GM18502 (cell line): ENCODE data around the gene SLC6A20.
"Not testable (repeated sequence)": the region's sequence is repeated elsewhere in the genome, so short reads cannot be mapped to it uniquely, and the experiment has no call there.

Experiments
- ATAC-seq: cut with Tn5 transposase; IDR thresholded peaks from one replicate; pipeline ENCODE4 v1.9.1; 2021; ENCODE audit warnings: mild to moderate bottlenecking; ENCODE audit not compliant: unreplicated experiment, poor library complexity

SLC6A20 gene

DNA sequence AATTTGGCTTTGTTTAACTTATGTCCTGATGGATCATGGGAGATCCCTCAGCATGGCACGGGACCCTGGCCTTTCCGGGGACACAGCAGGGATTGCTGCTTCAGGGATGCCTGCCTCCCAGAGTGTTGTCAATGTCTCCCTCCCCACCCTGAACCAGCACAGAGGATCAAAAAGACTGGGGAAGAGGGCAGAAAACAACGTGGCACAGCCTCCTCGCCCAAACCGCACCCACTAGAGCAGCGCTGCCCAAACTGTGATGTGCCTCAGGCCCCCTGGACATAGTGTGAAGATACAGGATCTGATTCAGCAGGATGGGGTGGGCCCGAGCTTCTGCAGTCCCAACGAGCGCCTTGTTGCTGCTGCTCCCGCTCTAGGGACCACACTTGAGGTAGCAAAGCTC lies 34.5 kb downstream of the SLC6A20 start:
- no peak for ATAC-seq

DNA sequence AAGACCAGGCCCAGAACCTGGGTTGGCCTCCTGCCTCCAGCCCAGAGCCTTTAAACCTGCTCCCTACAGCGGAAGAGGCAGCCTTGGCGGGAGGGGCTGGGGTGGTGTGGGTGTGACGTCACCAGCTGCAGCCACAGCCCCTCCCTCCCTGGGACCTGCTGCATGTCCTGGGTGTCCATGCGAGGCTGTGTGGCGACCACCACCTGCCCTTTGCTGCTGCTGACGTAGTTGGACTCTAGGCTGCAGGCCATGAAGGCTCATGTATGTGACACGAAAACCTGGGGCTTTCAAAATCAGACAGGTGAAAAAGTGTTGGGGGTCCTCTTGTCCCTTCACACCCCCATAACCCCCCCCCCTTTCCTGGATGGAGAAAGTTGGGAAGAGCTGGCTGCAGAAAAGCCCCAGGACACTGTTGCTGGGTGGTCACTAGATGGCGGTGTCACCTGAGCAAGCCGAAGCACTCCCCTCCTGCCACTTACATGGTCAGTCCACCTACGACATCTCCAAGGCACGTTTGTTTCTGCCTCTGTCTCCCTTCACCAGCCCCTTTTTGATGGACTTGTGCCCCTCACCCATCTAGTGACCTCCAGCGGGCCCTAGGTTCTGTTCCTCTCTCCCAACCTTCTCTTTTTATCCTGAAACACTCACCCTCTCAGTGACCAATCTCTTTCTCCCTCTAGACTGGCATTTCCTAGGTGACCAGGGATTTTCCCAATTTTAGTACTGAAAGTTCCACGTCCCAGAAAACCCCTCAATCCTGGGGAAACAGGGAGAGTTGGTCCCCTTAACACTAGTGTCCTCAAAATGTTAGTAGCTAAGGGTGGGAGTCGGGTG lies 35.2 kb downstream of the SLC6A20 start:
- ATAC-seq: no peak

DNA sequence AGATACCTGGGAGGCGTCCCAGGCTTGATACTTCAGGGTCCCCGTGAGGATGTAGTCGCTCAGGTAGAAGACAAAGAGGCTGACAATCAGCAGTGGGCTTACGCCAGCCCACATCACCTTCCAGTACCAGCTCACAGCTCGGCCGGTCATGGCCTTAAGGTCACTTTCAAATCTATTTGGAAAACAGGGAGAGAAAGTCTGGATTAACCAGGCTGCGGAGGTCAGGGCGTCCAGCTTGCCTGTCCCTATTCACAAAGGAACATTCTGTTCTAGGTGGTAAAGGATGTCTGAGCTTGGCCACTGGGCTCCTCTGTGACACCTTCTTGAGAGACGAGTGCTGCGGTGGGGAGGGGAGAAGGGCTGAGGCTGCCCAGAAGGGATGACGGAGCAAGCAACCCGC lies 36.5 kb downstream of the SLC6A20 start:
- ATAC-seq: no peak

- no peak for ATAC-seq
These were observed 37.5 kb downstream of the SLC6A20 start for GRCh38 chr3:45758871-45759270.

GRCh38 chr3:45757141-45757540 lies 39.2 kb downstream of the SLC6A20 start:
- ATAC-seq: not testable (repeated sequence)

DNA sequence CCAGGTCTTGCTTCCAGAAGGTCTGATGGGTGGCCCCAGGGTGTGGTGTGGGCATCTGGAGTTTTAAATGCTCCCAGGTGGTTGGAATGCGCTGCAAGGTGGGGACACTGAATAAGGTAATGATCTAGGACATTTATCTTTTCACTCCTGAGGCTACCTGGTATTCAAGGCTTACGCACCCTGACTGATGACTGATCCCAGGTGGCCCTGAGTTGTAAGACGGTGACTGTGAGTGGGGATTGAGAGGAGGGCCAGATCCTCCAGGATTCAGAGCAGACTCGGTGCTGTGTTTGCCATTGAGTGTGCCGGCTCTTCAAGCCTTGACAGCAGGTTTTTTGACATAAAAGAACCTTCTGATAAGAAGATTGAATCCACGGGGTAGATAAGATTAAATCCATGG lies 40.3 kb downstream of the SLC6A20 start:
- ATAC-seq: no peak

DNA sequence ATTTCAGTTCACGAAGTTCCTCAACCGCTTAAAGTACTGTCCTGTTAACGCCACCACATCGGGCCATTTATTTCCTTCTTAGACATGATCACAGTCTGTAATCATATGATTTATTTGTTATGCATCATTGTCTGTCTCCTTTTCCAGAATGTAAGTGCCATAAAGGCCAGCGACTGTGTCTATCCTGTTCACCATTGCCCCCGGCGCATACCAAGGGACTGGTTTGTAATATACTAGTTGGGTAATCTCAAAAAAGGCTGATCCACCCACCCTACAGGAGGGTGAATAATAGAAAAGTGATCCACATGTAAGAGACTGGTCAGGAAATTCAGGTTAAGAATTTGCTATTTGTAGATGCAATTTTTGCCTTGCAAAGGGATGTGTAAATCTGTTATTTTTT lies 41.9 kb downstream of the SLC6A20 start:
- no peak for ATAC-seq

DNA sequence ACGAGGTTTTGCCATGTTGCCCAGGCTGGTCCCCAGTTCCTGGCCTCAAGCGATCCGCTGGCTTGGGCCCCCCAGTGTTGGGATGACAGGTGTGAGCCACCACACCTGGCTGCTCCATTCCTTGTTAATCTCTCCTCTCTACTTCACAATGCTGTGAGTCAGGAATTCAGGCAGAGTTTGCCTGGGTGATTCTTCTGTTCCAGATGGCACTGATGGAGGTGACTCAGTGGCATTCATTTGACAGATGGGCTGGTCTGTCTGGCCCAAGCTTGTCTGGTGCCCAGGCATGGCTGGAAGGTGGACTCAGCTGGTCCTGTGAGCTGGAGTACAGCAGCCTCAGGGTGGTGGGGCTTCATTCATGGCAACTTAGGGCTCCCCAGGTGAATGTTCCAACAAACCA lies 43.2 kb downstream of the SLC6A20 start:
- no peak for ATAC-seq

DNA sequence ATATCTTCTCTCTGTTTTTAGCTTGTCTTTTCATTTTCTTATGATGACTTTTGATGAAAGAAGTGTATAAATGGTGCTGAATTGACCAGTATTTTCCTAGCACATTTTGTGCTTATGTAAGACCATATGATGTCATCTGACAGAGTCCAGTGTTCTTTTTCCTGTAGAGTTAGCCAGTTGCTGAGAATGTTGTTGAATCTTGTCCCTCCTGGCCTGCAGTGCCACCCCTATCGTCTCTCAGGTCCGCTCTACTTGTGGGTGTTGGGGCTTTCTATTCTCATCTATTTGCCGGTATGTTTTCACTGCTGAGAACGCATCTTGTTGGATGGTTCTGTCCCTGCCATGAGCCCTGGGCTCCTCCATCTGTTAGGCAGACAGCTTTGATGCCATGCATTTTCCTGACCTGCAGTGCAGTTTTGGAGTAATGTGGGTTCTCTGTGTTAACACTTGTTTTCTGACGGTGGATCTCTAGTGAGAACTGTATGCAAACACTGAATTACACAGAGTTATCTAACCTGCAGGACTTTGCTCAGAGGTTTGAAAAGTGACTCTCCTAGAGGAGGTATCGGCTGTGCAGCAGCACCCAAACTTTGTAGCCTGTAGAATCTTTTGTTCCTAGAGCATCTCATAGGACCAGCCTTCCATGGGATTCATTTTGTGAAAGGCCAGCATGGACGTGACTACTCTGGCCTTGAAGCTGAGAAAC lies 44.6 kb downstream of the SLC6A20 start:
- no peak for ATAC-seq

DNA sequence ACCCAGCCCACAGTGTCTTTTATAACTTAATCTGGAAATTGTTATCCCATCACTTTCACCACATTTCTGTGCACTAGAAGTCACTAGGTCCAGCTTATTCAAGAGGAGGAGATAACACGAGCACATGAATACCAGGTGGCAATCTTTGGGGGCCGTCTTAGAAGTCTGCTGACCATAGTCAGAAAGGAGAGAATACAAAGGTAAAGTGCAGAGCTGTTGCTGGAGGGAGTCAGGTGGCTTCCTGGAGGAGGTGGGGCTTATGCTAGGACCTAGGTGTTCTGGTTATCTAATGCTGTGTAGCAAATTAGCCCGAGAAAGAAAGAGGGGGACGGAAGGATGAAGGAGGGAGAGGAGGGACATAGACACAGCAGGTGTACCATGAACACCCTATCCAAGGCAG lies 46.5 kb downstream of the SLC6A20 start:
- ATAC-seq: no peak

DNA sequence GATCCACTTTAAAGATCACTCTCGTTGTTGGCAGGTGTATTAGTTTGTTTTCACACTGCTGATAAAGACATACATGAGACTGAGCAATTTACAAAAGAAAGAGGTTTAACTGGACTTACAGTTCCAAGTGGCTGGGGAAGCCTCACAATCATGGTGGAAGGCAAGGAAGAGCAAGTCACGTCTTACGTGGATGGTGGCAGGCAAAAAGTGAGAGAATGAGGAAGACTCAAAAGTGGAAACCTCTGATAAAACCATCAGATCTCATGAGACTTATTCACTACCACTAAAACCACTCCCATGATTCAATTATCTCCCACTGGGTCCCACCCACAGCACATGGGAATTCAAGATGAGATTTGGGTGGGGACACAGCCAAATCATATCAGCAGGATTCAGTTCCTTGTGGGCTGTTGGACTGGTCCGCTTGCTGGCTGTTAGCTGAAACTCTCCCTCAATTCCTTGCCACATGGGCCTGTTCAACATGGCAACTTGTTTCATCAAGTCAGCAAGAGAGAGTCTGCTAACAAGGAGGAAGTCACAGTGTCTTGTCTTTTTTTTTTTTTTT lies 47.2 kb downstream of the SLC6A20 start:
- not testable (repeated sequence) for ATAC-seq

GRCh38 chr3:45748068-45748467 lies 48.3 kb downstream of the SLC6A20 start:
- no peak for ATAC-seq

- ATAC-seq: no peak
These were observed 49.3 kb downstream of the SLC6A20 start for GRCh38 chr3:45746777-45747622.

DNA sequence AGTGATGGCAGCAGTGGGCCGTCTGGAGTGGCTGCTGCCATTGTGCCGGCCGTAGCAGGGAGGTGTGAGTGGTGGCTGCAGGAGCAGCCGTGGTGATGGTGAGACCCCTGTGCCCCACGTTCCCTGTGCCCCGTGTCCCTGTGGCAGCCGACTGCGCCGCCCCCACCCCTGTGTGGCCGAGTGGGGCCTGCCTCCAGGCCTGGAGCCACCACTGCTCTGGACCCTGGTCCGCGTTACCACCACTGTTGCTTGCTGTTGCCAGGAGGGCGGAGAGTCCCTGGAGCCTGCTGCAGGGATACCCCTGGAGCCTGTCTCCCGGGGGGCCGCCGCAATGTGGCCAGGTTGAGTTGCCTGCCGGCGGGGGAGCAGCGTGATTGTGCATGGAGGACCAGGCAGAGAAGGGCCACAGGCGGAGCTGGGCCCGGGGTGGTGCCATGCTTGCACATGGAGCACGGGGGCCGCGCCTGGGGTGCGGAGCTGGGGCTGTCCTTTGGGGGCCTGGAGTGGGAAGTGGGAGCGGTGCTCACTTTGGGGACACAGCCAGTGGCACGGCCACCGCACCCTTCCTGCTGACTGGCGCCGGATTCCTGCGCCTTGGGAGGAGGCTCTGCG lies 50.1 kb downstream of the SLC6A20 start:
- ATAC-seq: no peak

- no peak for ATAC-seq
These were observed 53.8 kb downstream of the SLC6A20 start for GRCh38 chr3:45742461-45743089.

DNA sequence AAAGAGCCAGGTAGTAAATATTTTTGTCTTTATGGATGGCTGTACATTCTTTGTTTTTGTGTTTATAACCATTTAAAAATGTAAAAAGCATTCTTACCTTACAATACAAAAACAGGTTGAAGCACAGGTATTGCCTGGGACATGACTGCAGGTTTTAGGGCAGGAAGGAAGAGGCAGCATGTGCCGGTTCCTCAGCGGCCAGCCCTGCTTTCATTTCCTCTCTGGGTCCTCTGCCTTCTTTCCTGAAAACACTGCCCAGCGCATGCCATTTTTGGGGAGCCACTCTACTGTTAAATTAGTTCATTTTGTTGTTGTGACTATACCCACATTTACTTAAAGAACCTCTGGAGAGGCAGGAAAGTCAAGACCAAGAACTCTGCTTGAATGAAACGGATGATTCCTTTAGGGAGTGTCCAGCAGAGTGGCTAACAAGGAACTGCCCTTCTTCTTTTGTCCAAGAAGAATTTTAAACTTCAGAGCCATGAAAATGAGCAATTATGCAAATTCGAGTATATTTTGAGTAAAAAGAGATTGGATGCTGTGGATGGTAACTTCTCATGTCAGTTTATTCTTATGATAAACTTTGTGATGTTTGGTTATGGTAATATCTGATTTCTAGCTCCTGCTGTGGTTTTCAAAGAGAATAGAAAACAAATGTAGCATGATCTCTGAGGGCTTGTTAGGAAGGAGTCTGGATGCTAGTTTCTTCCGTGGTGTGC lies 54.4 kb downstream of the SLC6A20 start:
- no peak for ATAC-seq

DNA sequence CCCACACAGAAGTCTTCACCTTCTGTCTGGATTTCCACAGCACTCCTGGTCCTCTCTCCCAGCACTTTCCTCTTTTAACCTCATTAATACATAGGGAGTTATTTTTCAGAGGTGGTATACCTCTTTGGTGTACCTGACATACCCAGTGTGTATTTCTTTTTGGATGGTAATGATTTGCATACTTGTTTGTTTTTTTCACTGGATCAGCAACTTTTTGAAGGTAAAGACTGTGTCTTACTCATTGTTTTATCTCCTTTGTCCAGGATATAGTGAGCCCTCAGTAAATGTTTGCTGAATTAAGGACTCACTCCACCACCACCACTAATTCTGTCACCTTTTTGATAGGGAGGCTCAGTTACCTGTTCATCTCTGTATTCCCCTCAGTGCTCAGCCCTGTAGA lies 55.1 kb downstream of the SLC6A20 start:
- no peak for ATAC-seq

GRCh38 chr3:45739991-45740390 lies 56.3 kb downstream of the SLC6A20 start:
- no peak for ATAC-seq

DNA sequence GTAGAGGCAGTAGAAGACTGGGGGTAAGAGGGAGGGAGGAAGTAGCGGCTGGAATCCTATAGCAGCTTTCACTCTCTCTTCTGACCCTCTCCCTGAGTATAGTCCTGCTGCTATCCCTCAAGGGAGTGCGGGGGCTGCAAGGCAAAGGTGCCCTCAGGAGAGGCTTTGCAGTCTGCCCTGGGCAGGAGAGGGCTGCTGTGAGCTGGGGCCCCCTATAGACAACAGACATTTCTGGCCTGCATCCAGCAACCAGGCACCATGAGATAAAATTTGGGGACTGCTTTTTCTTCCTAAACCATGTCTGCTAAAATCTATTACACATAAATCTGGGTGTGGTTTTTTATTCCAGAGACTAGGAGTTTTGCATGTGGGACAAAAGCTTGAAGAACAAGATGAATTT lies 59.1 kb downstream of the SLC6A20 start:
- ATAC-seq: no peak
